K562 (cell line): ENCODE data around the gene FADD. TPM values are rescaled to one million over a fixed set of nuclear protein-coding genes. Genes with fewer than 3 reads are reported as not detected.

ENCODE experiments used
- ATAC-seq: fragments of 200-7000 bp; cut with Tn5 transposase; 3 replicates; pipeline ENCODE4 v1.9.1; 2020; ENCODE audit warnings: moderate library complexity
- BruUV-seq: library from RNA; stranded (reverse); fragments of 400-500 nt; replicated peaks from 2 replicates; lab custom pipeline; 2021; lab: Mats Ljungman, UMichigan
- CTCF ChIA-PET: fragments of 300-600 bp; formaldehyde crosslinking; extraction: SDS; loops from one replicate; lab custom pipeline; 2021; ENCODE audit warnings: low intra/inter-chr PET ratio; lab: Yijun Ruan, JAX
- POLR2A ChIA-PET: fragments of 300-600, 350-650 bp; sonication (Branson Sonifier 250); formaldehyde crosslinking; extraction: SDS; loops from one replicate; lab custom pipeline; 2021; ENCODE audit warnings: antibody characterized with exemption, inconsistent platforms; lab: Yijun Ruan, JAX
- DNase-seq, 4 experiments: peaks; one replicate each; pipeline versions ENCODE4 v3.0.0 to v3.0.0-alpha.2; 2011 to 2018; ENCODE audit warnings: low spot score in 3 of 4, mixed read lengths in 3 of 4; ENCODE audit errors: extremely low read depth in 1 of 4
- FAIRE-seq: peaks from 2 replicates; lab custom pipeline; 2011; peaks lifted over from hg19 to GRCh38; lab: Jason Lieb, UNC
- H2AFZ ChIP-seq: 2 replicates; pipeline ENCODE4 v1.6.0; 2011; ENCODE audit warnings: low read depth, low read length, control low read depth, inconsistent platforms
- H3K27ac ChIP-seq: fragments of 200-600 bp; 3 replicates; pipeline ENCODE4 v1.8.0; 2011; ENCODE audit warnings: low read depth, mild to moderate bottlenecking, control low read depth, inconsistent platforms, low read length, moderate library complexity, mixed read lengths; ENCODE audit errors: extremely low read depth
- H3K27me3 ChIP-seq, 2 experiments: fragments of 300-600 bp in 1 of 2; 2 replicates in 1 of 2; 3 replicates in 1 of 2; pipeline versions ENCODE4 v1.6.0 to v1.8.0; 2011; ENCODE audit warnings: inconsistent platforms in 2 of 2, low read length in 2 of 2, mild to moderate bottlenecking in 1 of 2, mixed read lengths in 1 of 2, moderate library complexity in 1 of 2; ENCODE audit not compliant: control insufficient read depth in 2 of 2, insufficient read depth in 2 of 2
- H3K36me3 ChIP-seq: fragments of 300-600 bp; 3 replicates; pipeline ENCODE4 v1.8.0; 2011; ENCODE audit warnings: mild to moderate bottlenecking, low read length, inconsistent platforms; ENCODE audit not compliant: control insufficient read depth, insufficient read depth
- H3K4me1 ChIP-seq, 2 experiments: fragments of 200-600 bp in 1 of 2; replicated peaks in 1 of 2; 2 replicates in 1 of 2; 3 replicates in 1 of 2; pipeline versions ENCODE4 v1.5.1 to v1.8.0; 2011; ENCODE audit warnings: inconsistent platforms in 2 of 2, low read length in 2 of 2, mild to moderate bottlenecking in 1 of 2, mixed read lengths in 1 of 2, moderate library complexity in 1 of 2; ENCODE audit not compliant: control insufficient read depth in 2 of 2, insufficient read depth in 2 of 2
- H3K4me2 ChIP-seq: 2 replicates; pipeline ENCODE4 v1.6.1; 2011; ENCODE audit warnings: low read length, control low read depth, inconsistent platforms, mixed read lengths; ENCODE audit not compliant: insufficient read depth
- H3K4me3 ChIP-seq: fragments of 200-600 bp; sonication (generic), shearing (Covaris generic); 2 replicates; pipeline ENCODE4 v1.5.1; 2016; ENCODE audit warnings: control low read depth, inconsistent platforms
- H3K79me2 ChIP-seq: fragments of 200-600 bp; 3 replicates; pipeline ENCODE4 v1.8.0; 2011; ENCODE audit warnings: low read length, inconsistent platforms; ENCODE audit not compliant: control insufficient read depth, insufficient read depth
- H3K9ac ChIP-seq, 2 experiments: 2 replicates each; pipeline versions ENCODE4 v1.6.0 to v1.6.1; 2011; ENCODE audit warnings: low read depth in 2 of 2, low read length in 2 of 2, control low read depth in 1 of 2, inconsistent platforms in 1 of 2, mild to moderate bottlenecking in 1 of 2, mixed read lengths in 1 of 2; ENCODE audit not compliant: insufficient read depth in 1 of 2
- H3K9me1 ChIP-seq: one replicate; pipeline ENCODE4 v1.6.0; 2011; ENCODE audit warnings: inconsistent platforms, mild to moderate bottlenecking, low read length, moderate library complexity; ENCODE audit not compliant: control insufficient read depth, insufficient read depth
- H3K9me3 ChIP-seq: replicated peaks from 2 replicates; pipeline ENCODE4 v1.5.1; 2011; ENCODE audit warnings: low read depth, low read length, inconsistent platforms; ENCODE audit not compliant: control insufficient read depth, insufficient read depth
- H4K20me1 ChIP-seq: replicated peaks from 2 replicates; pipeline ENCODE4 v1.6.1; 2011; ENCODE audit warnings: low read length, inconsistent platforms, mixed read lengths; ENCODE audit not compliant: control insufficient read depth, insufficient read depth
- MAX ChIP-seq: sonication (generic); formaldehyde crosslinking; IDR thresholded peaks from 2 replicates; pipeline ENCODE4 v1.9.0; 2022; ENCODE audit warnings: mild to moderate bottlenecking, missing genetic modification reagents
- MTA2 ChIP-seq: fragments of 450-650 bp; IDR thresholded peaks from 2 replicates; pipeline ENCODE4 v1.6.1; 2016; ENCODE audit warnings: low read depth
- NR3C1 ChIP-seq: sonication (generic); formaldehyde crosslinking; IDR thresholded peaks from 2 replicates; pipeline ENCODE4 v1.8.1; 2022; ENCODE audit warnings: missing genetic modification reagents
- RFX1 ChIP-seq: fragments of 450-650 bp; IDR thresholded peaks from 2 replicates; pipeline ENCODE4 v1.6.1; 2016; ENCODE audit warnings: mild to moderate bottlenecking, moderate library complexity
- RNF219 ChIP-seq: fragments of 250-450 bp; sonication (Bioruptor Pico); IDR thresholded peaks from 2 replicates; pipeline ENCODE4 v1.5.0; 2022; ENCODE audit warnings: mild to moderate bottlenecking
- ZBTB17 ChIP-seq: fragments of 450-650 bp; formaldehyde crosslinking; IDR thresholded peaks from 2 replicates; pipeline ENCODE4 v1.4.0; 2020; ENCODE audit warnings: mild to moderate bottlenecking
- ZNF146 ChIP-seq: IDR thresholded peaks from one replicate; pipeline ENCODE4 v1.6.1; 2018; ENCODE audit warnings: missing compliant biosample characterization; ENCODE audit not compliant: unreplicated experiment
- ZNF347 ChIP-seq: fragments of 450-650 bp; formaldehyde crosslinking; IDR thresholded peaks from 2 replicates; pipeline ENCODE4 v1.4.0; 2020; ENCODE audit warnings: low read depth, mild to moderate bottlenecking, moderate library complexity
- WGBS: fragments of 100-300 bp; shearing (Covaris generic); methylation state at CpG from one replicate; pipeline ENCODE4 v1.1.6; 2016; ENCODE audit warnings: low coverage, mixed read lengths; ENCODE audit not compliant: insufficient coverage; ENCODE audit errors: missing lambda C conversion rate; 5-methylcytosine and 5-hydroxymethylcytosine counted together
- in situ Hi-C: fragments of 300-500 bp; cut with MboI; formaldehyde crosslinking; loops from 4 replicates; pipeline ENCODE4 v1.15.0; 2018; ENCODE audit warnings: inconsistent platforms, mixed read lengths
- intact Hi-C: fragments of 100-400 bp; cut with micrococcal nuclease; formaldehyde crosslinking; loops from 2 replicates; pipeline ENCODE4 v1.14.2; 2022
- polyA plus RNA-seq, 8 experiments: library from polyadenylated mRNA; depleted of rRNA in 4 of 8; stranded (reverse) in 5 of 8; unstranded in 3 of 8; fragments of >200 nt; fragmentation: Nextera tagmentation in 2 of 8; fragmentation: Illumina TruSeq in 1 of 8; extraction: Ambion mirVana in 2 of 8; extraction: Trizol in 1 of 8; gene quantifications; 2 replicates each; pipeline versions ENCODE4 v1.2.1 to v1.2.3, GENCODE V29; 2011 to 2014; ENCODE audit warnings: inconsistent platforms in 1 of 8, missing spikeins in 1 of 8
- total RNA-seq, 7 experiments: library from RNA; depleted of rRNA in 6 of 7; stranded (reverse); fragments of >200 nt in 6 of 7; fragmentation: Illumina TruSeq in 2 of 7; extraction: Trizol in 2 of 7; gene quantifications; 2 replicates each; pipeline versions ENCODE4 v1.2.1 to v1.2.3, GENCODE V29; 2011 to 2021; ENCODE audit warnings: low replicate concordance in 1 of 7
- TF ChIP-seq, protein P1 (sequence below): sonication (generic); formaldehyde crosslinking; IDR thresholded peaks from 2 replicates; pipeline ENCODE4 v1.8.0; 2023; ENCODE audit warnings: mild to moderate bottlenecking, missing genetic modification reagents

The FADD gene
- total and polyA plus RNA-seq, 9 of the 15 experiments (the other 6 are each of a cell fraction or from before 2014, with no cell fraction given) = 0.29 to 26.9 (median 20.4) TPM

DNA sequence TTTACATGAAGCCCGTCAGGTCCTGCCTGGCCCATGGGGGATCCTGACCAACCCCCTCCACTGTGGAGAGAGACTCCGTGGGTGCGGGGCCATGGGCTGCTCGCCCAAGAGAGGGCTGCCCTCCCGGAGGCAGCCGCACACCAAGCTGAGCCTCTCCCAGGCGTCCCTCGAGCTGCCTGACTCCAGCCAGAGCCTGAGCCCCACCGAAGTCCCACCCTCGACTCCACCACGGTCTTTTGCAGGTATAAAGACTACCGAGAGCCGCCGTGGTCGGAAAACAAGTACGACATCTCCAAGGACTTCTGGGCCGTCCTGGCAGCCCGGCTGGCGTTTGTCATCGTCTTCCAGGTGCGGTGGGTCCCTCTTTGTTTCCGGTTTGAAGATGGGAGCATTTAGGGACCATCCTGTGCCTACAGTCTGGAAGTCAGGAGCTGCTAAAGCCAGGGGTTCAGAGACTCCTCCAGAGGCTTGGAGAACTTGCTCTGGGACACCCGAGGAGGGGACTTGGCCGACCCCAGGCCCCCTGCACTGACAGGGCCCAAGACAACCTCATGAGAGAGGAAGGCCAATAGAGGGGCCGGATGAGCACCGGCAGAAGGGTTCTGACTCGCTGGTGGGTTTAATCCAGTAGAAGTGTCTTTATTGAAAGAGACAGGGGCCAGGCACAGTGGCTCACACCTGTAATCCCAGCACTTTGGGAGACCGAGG lies 17.6 kb upstream of the FADD start:
- WGBS = 1% methylated on average over 23 of the region's 28 CpGs
- DNase-seq = no peak
- Histone ChIP-seq H3K27ac (no peak overlapping the region), H3K27me3 (peaks cover 39 to 82% of the 10 kb centered on the region in 2 experiments; a peak in 4 of 5 replicates), H3K4me3 (no peak overlapping the region), H3K4me2 (no peak overlapping the region), H3K9ac (no peak overlapping the region), H3K9me3 (no peaks in the 10 kb centered on the region), H3K4me1 (peaks cover 0 to 14% of the 10 kb centered on the region in 2 experiments; a peak in 2 of 5 replicates), H3K9me1 (no peaks in the 10 kb centered on the region), H4K20me1 (0 out of 2 replicates have a peak, but pooled peaks cover 9% of the 10 kb centered on the region), H2AFZ (no peak overlapping the region), H3K79me2 (no peaks in the 10 kb centered on the region), H3K36me3 (no peaks in the 10 kb centered on the region)
- ChIA-PET CTCF (interaction anchor here (0.6 kb wide), 1 partner anchor 1086 kb away, joined by 4 read pairs; no protein-coding TSS in a partner anchor), POLR2A (interaction anchor here (0.6 kb wide), 1 partner anchor 362 kb away, joined by 3 read pairs; no protein-coding TSS in a partner anchor)
- no peak for FAIRE-seq
- no peak for ATAC-seq
- intact Hi-C loops = no loop called here
- TF ChIP-seq ZNF146 (CRISPR knock-in tag) (no peak), MTA2 (no peak), RFX1 (no peak), RNF219 (CRISPR knock-in tag) (no peak), NR3C1 (CRISPR knock-in tag) (no peak), MAX (no peak), ZBTB17 (no peak), ZNF347 (no peak)
- TF ChIP-seq, protein P1, sequence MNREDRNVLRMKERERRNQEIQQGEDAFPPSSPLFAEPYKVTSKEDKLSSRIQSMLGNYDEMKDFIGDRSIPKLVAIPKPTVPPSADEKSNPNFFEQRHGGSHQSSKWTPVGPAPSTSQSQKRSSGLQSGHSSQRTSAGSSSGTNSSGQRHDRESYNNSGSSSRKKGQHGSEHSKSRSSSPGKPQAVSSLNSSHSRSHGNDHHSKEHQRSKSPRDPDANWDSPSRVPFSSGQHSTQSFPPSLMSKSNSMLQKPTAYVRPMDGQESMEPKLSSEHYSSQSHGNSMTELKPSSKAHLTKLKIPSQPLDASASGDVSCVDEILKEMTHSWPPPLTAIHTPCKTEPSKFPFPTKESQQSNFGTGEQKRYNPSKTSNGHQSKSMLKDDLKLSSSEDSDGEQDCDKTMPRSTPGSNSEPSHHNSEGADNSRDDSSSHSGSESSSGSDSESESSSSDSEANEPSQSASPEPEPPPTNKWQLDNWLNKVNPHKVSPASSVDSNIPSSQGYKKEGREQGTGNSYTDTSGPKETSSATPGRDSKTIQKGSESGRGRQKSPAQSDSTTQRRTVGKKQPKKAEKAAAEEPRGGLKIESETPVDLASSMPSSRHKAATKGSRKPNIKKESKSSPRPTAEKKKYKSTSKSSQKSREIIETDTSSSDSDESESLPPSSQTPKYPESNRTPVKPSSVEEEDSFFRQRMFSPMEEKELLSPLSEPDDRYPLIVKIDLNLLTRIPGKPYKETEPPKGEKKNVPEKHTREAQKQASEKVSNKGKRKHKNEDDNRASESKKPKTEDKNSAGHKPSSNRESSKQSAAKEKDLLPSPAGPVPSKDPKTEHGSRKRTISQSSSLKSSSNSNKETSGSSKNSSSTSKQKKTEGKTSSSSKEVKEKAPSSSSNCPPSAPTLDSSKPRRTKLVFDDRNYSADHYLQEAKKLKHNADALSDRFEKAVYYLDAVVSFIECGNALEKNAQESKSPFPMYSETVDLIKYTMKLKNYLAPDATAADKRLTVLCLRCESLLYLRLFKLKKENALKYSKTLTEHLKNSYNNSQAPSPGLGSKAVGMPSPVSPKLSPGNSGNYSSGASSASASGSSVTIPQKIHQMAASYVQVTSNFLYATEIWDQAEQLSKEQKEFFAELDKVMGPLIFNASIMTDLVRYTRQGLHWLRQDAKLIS (CRISPR knock-in tag) = no peak
- no TSS peak for BruUV-seq
- in situ Hi-C loops = loop anchor here (10.0 kb wide), 1 partner anchor 471 kb away; no protein-coding TSS in a partner anchor
